SIG-M5 (cell line): ENCODE results near the gene CNOT11.
A peak's percentile ranks its signal among the peaks of the same experiment; 100 is the strongest.
"Not testable (repeated sequence)": the region's sequence is repeated elsewhere in the genome, so short reads cannot be mapped to it uniquely, and the experiment has no call there.

Source experiments
- DNase-seq: peaks from one replicate; lab custom pipeline; 2025; lab: John Stamatoyannopoulos, UW

Gene CNOT11

DNA sequence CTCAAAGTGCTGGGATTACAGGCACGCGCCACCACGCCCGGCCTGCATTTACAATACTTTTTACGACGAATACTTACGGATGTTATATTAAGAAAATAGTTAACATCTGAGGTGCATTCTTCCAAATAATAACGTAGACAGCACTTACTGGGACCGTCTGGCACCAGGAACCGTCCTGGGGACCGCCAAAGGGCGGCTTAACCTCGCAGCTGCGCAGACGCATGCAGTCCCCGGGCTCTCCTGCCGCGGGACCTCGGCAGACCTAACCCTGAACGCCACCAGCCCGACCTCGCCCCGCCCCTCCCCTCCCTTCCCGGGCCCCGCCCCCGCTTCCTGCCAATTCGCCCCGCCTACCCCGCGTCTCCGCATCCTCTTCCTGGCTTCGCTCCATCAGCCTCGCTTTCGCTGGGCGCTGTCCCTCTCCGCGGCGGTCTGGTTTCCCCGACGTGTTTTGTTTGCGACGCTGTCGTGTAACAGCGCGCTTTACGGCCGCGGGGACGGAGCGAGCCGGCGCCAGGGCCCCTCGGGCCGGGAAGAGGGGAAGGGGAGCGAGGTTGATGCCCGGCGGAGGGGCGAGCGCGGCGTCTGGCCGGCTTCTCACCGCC lies at the start of gene CNOT11:
Gene CNOT11, plus strand, starts transcription at position 479 of the 605 bp plus-strand sequence. Its CDS starts 79 bp downstream, at position 558.
- DNase-seq, result peak; percentile 87

DNA sequence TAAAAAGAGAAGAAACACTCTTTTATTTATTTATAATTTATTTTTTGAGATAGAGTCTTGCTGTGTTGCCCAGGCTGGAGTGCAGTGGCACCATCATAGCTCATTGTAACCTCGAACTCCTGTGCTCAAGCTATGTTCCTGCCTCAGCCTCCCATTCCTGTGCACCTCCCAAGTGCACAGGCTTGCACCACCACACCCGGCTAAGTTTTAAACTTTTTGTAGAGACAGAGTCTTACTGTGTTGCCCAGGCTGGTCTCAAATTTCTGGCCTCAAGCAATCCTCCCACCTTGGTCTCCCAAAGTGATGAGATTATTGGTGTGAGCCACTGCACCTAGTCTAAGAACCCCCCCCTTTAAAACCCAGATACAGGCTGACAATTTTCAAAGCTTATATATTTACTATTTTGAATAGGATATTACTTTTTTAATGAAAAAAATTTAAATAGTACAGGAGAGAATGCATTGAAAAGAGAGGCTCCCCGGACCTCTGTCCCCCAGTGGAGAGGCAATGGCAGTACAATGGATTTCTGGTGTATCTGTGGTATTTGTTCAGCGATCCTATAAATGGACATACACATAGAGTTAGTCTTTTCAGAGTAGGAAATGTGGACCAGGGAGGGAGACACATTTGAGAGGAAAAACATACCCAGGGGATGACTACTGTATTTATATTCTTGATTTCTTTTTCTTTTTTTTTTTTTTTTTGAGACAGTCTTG lies 48.1 kb upstream of the CNOT11 start:
- no peak for DNase-seq

DNA sequence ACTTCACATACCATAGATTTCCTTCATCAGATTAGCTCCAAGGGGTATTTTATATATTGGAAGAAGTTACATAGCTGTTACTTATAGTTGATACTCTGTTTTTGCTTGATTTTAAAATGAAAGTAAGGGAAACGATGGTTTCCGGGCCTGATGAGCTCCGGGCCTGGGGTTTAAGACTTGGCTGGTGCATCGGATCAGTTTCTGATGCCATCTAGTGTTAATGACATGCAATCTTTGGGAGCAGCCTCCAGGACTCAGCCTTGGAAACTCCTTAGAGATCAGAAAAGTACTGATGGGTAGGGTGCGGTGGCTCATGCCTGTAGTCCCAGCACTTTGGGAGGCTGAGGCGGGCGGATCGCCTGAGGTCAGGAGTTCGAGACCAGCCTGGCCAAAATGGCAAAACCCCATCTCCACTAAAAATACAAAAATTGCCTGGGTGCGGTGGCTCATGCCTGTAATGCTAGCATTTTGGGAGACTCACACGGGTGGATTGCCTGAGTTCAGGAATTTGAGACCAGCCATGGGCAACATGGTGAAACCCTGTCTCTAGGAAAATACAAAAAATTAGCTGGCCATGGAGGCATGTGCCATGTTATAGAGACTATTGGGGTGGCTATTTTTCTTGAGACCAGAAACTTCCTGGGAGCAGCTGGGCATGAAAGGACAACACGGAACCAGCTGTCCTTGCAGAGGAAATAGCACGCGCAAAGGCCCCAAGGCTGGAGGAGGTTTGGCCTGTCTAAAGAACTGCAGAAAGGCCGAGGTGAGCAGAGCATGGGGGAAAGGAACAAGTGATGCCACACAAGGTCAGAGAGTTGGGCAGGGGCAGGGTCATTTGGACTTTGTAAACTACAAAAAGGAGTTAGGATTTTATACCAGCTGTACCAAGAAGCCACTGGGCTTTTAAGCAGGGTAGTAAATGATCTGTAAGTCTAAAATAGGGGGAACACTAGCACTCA lies 46.9 kb upstream of the CNOT11 start:
- DNase-seq, result no peak

DNA sequence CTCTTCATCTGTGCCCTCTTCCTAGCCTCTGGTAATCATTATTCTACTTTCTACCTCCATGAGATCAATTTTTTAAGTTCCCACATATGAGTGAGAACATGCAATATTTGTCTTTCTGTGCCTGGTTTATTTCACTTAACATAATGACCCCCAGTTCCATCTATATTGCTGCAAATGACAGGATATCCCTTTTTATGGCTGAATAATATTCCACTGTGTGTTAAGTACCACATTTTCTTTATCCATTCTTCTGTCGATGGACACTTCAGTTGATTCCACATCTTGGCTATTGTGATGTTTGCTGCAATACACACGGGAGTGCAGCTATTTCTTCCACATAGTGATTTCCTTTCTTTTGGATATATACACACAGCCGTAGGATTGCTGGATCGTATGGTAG lies 43.9 kb upstream of the CNOT11 start:
- DNase-seq, result no peak

DNA sequence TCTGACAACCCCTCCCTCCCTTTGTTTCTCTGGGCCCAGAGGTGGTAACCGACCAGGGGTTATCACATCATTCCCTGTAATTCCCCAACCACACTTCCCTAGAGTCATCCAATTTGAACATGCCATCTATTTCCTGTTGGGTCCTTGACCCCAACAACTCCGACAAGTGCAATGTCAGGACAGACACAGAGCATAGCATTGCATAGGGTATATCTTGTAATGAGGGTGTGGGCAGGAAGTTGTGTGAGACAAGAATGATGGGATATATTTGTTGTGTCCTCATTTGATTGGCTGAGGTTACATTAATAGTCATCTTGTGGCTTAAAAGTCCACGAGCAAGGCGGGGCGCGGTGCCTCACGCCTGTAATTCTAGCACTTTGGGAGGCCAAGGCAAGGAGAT lies 33.4 kb upstream of the CNOT11 start:
- no peak for DNase-seq

DNA sequence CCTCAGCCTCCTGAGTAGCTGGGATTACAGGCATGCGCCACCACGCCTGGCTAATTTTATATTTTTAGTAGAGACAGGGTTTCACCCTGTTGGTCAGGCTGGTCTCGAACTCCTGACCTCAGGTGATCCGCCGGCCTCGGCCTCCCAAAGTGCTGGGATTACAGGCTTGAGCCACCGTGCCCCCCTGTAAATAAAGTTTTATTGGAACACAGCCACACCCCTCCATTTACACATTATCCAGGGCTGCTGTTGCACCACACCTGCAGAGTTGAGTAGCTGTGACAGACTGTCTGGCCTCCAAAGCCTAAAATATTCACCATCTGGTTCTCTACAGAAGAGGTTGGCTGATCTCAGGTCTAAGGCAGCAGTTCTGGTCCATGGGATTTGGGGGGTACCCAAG lies 32.6 kb upstream of the CNOT11 start:
- not testable (repeated sequence) for DNase-seq

DNA sequence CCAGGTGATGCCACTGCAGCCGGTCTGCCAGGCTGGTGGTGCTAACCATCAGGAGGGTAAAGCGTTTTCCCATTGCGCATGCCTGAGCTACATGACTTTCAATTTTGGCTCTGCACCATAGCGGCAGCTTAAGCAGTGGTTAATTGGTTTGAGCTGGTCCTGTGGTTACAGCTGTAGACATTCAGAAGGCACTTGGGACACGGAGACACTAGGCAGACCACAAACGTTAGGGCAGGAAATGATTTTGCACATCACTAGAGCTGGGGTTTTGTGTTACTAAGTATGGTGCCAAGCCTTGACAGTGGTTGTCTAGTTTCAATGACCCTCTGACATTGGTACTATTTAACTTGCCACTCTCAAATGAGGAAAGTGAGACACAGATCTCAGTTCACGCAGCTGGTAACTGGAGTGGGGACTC lies 28.9 kb upstream of the CNOT11 start:
- DNase-seq, result peak; percentile 80

DNA sequence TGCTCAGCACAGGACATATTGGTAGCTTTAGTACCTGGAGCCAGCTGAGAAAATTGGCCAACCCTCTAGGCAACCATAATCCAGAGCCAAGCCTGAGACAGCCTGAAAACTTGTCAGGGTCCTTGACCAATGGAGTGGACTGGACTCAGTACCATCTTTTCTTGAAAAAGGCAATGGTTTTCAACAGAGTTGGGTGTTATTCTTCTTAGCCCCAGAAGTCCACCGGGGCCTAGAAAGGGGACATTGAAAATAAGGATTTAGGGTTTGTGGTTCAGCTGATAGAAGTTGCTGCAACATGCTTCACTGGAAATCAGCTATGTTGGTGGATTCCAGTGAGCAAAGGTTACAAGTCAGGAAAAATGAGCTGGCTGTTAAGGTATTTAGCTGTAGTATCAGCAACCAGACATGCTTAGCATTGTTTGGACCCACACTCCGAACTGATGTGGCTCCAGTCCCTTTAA lies 22.1 kb upstream of the CNOT11 start:
- no peak for DNase-seq

DNA sequence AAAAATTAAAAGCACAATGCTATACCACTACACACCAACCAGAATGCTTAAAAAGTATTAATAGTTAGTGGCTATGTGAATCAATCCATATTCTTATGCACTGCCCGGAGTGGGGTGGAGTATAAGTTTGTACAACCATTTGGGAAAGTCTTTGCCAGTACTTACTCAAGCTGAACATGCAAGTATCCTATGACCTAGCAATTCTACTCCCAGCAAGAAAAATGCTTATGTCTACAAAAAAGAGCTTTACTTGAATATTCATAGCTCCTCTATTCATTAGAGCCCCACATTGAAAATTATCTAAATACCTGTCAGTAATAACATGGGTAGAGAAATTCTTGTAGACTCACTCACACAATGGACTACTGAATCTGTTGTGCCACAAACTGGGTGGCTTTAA lies 21.4 kb upstream of the CNOT11 start:
- no peak for DNase-seq

DNA sequence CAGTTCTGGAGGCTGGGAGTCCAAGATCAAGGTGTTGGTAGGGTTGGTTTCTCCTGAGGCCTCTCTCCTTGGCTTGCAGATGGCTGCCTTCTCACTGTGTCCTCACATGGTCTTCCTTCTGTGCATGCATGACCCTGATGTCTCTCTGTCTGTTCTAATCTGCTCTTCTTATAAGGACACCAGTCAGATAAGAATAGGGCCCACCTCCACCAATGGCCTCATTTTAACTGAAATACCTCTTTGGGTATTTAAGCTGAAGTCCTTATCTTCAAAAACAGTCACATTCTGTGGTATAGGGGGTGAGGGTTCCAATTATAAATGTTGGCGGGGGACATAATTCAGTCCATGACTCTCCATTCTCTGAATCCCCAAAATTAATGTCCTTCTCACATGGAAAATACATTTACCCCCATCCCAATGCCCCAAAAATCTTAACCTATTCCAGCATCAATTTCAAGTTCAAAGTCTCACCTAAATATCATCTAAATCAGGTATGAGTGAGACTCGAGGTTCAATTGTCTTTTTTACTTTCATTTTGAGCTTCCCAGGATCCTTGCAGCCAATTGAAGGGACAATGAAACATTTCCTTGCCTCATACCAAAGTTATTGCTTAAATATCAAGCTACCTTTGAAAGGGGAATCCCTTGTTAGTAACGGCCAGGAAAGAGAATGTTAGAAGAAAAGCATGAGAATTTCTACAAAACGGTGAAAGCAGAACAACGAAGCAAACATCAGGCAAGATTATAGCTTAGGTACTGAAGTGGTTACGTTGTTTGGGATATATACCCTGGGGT lies 20.6 kb upstream of the CNOT11 start:
- DNase-seq, result no peak

DNA sequence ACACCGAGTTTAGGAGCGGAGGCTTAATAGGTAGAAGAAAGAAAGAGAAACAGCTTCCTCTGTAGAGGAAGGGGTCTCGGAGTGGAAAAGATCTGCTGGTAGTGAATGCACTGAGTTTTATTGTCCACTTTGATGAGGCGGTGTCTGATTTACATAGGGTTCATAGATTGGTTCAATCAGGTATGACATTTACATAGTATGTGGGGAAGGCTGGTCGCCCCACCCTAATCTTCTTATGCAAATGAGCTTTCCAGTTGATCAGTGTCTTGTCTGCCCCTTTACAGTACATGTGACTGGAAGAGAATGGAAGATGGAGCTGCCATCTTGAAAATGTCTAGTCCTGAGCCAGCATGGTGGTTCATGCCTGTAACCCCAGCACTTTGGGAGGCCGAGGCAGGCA lies 19.9 kb upstream of the CNOT11 start:
- DNase-seq, result no peak

DNA sequence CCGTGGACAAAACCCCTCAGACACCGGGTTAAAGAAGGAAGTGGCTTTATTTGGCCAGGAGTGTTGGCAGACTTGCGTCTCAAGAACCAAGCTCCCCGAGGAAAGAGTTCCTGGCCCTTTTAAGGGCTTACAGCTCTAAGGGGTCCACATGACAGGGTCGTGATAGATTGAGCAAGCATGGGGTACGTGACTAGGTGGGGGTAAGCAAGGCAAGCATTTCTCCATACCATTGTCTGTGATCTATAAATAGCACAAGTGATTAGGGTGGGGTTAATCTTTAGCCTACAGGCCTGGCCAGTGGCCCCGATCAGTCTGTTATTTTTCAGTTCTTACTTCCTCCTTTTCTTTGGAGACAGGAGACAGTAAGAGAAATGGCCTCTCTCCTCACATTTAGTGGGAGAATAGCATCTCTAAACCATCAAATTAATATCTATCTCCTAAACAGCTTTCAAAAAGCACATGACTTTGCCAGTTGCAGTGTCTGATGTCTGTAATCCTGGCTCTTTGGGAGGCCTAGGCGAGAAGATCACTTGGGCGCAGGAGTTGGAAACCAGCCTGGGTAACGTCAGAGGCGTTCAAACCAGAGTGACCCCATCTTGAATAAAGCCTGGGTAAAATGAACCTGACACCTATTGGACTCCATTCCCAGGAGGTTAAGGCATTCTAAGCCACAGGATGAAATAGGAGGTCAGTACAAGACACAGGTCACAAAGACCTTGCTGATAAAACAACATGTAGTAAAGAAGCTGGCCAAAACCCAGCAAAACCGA lies 18.3 kb upstream of the CNOT11 start:
- DNase-seq, result no peak

DNA sequence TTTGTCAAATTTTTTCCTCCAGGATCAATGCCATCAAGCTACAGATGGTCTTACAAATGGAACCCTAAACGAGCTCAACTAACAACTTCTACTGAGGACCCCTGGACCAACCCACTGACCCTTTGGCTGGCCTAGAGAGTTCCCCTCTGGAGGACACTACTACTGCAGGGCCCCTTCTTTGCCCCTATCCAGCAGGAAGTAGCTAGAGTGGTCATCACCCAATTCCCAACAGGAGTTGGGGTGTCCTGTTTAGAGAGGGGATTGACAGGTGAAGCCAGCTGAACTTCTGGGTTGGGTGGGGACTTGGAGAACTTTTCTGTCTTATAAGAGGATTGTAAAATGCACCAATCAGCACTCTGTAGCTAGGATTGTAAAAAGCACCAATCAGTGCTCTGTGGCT lies 16.7 kb upstream of the CNOT11 start:
- not testable (repeated sequence) for DNase-seq

DNA sequence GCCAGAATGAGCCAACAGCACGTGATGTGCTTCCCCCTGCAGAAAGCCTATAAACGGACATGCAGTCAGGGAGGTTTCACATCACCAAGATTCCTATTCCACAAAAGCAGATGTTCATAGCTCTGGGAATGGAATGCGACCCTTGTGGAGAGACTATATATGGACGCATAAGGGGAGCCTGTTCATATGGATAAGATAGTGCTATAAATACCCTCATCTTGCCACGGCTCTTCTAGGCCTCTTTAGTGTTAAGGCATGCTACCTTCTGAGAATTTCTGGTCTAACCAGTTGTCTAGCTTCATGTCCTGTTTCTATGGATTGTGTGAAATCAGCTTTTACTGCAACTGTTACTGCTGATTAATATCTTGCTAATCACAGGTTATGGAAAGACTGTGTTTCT lies 14.7 kb upstream of the CNOT11 start:
- DNase-seq, result not testable (repeated sequence)

DNA sequence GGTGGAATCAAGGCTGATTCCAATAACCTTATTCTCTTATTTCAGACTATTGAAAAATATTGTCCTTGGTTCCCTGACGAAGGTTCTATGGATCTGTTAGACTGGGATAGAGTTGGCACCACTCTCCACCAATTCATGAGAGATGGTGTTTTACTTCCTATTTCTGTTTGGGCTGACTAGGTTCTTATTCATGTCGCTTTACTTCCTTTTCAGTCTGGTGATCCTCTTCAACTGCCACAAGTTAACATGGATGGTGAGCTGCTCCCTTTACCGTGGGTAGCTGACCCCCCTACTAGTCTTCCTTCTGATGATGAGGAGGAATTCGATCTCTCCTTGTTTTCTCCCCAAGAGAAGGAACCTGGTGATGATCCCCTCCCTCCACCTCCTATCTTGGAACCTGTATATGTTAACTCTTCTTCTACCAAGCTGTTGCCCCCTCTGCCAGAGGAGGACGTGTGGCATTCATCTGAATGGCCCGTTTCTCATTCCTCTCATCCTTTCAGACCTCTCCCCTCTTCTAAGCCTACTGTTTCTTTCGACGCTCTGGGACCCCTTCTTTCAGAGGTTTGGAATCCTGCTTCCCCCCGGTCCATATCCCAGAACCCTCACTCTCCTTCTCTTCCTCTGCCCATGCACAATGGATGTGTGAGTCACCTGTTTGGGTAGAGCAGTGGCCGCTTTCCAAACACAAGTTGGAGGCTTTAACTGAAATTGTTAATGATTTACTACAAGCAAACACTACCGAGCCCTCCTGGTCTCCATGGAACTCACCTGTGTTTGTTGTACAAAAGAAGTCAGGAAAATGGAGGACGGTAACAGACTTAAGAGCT lies 13.5 kb upstream of the CNOT11 start:
- no peak for DNase-seq

DNA sequence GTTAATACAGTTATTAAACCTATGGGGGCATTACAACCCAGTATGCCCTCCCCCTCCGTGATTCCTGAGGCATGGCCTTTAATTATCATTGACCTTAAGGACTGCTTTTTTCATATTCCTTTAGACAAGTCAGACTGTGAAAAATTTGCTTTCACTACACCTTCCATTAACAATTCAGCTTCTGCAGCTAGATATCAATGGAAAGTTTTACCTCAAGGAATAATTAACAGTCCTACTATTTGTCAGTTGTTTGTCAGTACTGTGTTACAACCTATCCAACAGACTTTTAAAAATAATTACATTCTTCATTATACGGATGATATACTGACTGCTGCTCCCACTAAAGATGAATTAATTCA lies 12.9 kb upstream of the CNOT11 start:
- not testable (repeated sequence) for DNase-seq

DNA sequence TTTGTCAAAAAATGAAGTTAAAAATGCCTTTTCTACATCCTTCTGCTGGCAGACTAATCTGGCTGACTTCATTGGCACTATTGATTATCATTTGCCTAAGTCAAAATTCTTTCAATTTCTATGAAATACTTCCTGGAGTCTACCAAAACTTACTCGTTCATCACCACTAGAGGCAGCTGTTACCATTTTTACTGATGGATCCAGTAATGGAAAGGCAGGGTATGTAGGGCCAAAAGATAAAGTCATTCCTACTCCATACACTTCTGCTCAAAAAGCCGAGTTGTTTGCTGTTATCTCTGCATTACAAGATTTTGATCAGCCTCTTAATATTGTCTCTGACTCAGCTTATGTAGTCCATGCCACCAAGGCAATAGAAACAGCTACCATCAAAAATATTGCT lies 12.0 kb upstream of the CNOT11 start:
- not testable (repeated sequence) for DNase-seq

DNA sequence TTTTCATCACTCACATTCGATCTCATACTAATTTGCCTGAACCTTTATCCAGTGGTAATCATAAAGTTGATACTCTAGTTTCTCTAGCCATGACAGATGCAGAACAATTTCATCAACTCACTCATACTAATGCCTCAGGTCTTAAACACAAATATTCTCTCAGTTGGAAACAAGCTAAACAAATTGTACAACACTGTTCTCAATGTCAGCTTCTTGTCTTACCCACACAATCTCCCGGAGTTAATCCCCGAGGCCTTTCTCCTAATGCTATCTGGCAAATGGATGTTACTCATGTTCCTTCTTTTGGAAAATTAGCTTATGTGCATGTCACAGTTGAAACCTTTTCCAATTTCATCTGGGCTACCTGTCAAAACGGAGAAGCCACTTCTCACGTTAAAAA lies 11.5 kb upstream of the CNOT11 start:
- no peak for DNase-seq

DNA sequence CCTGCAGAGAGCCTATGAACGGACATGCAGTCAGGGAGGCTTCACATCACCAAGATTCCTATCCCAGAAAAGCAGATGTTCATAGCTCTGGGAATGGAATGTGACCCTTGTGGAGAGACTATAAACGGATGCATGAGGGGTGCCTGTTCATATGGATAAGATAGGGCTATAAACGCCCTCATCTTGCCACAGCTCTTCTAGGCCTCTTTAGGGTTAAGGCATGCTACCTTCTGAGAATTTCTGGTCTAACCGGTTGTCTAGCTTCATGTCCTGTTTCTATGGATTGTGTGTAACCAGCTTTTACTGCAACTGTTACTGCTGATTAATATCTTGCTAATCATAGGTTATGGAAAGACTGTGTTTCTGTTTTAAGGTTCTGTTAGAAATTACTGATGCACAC lies 8.3 kb upstream of the CNOT11 start:
- not testable (repeated sequence) for DNase-seq

DNA sequence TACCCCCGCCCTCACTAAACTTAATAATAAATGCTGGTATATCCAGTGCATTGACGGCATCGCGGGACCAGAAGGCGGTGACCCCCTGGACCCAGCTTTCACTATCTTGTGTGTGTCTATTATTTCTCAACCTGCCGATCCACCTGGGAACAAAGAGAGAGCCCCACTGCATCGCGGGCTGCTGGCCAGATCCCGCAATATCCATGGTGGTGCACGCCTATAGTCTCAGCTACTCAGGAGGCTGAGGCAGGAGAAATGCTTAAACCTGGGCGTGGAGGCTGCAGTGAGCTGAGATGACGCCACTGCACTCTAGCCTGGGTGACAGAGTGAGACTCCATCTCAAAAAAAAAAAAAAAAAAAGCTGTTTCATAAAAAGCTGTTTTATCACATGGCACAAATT lies 7.8 kb upstream of the CNOT11 start:
- not testable (repeated sequence) for DNase-seq
